HEK293 (cell line): Measurements from ENCODE around the gene TXNDC11.

ENCODE experiments used
- CTCF ChIA-PET: fragments of 350-600 bp; formaldehyde crosslinking; extraction: SDS; loops from one replicate; lab custom pipeline; 2021; ENCODE audit warnings: antibody characterized with exemption; lab: Yijun Ruan, JAX
- POLR2A ChIA-PET: fragments of 300-600 bp; formaldehyde crosslinking; extraction: SDS; loops from one replicate; lab custom pipeline; 2020; ENCODE audit warnings: antibody characterized with exemption, inconsistent platforms; lab: Yijun Ruan, JAX
- H3K27ac ChIP-seq: fragments of 200-500 bp; sonication (Bioruptor generic); 2 replicates; pipeline ENCODE4 v1.5.1; 2014; ENCODE audit warnings: low read depth, low read length, control low read depth, inconsistent platforms; ENCODE audit errors: extremely low read depth
- H3K36me3 ChIP-seq, 2 experiments: fragments of 200-500 bp in 1 of 2; sonication (Bioruptor generic) in 1 of 2; 1 replicate in 1 of 2; 2 replicates in 1 of 2; pipeline ENCODE4 v1.5.1; 2014 to 2017; ENCODE audit warnings: inconsistent platforms in 2 of 2, low read length in 2 of 2; ENCODE audit not compliant: control insufficient read depth in 2 of 2, insufficient read depth in 1 of 2
- H3K4me1 ChIP-seq: fragments of 200-500 bp; sonication (Bioruptor generic); 2 replicates; pipeline ENCODE4 v1.5.1; 2014; ENCODE audit warnings: mild to moderate bottlenecking, low read length, inconsistent platforms; ENCODE audit not compliant: control insufficient read depth, insufficient read depth
- H3K4me3 ChIP-seq: 2 replicates; pipeline ENCODE4 v1.5.1; 2011; ENCODE audit warnings: low read depth, mild to moderate bottlenecking, control low read depth, low read length, moderate library complexity
- H3K9me3 ChIP-seq: fragments of 200-500 bp; sonication (Bioruptor generic); 2 replicates; pipeline ENCODE4 v1.5.1; 2014; ENCODE audit warnings: low read depth, low read length, inconsistent platforms; ENCODE audit not compliant: control insufficient read depth, insufficient read depth
- GLIS2 ChIP-seq: fragments of 450-650 bp; formaldehyde crosslinking; IDR thresholded peaks from 2 replicates; pipeline ENCODE4 v1.5.1; 2016; ENCODE audit warnings: missing biosample characterization, missing genetic modification characterization
- KLF16 ChIP-seq: fragments of 450-650 bp; formaldehyde crosslinking; IDR thresholded peaks from 2 replicates; pipeline ENCODE4 v1.5.1; 2017; ENCODE audit warnings: missing biosample characterization, missing genetic modification characterization
- SCRT1 ChIP-seq: fragments of 450-650 bp; formaldehyde crosslinking; IDR thresholded peaks from 2 replicates; pipeline ENCODE4 v1.5.1; 2016; ENCODE audit warnings: missing biosample characterization, missing genetic modification characterization, borderline replicate concordance
- SCRT2 ChIP-seq: fragments of 450-650 bp; formaldehyde crosslinking; IDR thresholded peaks from 2 replicates; pipeline ENCODE4 v1.5.1; 2016; ENCODE audit warnings: missing biosample characterization, missing genetic modification characterization
- ZFP3 ChIP-seq: fragments of 450-650 bp; formaldehyde crosslinking; IDR thresholded peaks from 2 replicates; pipeline ENCODE4 v1.5.1; 2016; ENCODE audit warnings: low read depth, missing biosample characterization, missing genetic modification characterization
- ZNF2 ChIP-seq: fragments of 450-650 bp; formaldehyde crosslinking; IDR thresholded peaks from 2 replicates; pipeline ENCODE4 v1.5.1; 2016; ENCODE audit warnings: missing biosample characterization, missing genetic modification characterization
- ZNF239 ChIP-seq: fragments of 450-650 bp; formaldehyde crosslinking; IDR thresholded peaks from 2 replicates; pipeline ENCODE4 v1.5.1; 2016; ENCODE audit warnings: missing biosample characterization, missing genetic modification characterization
- ZNF335 ChIP-seq: fragments of 450-650 bp; formaldehyde crosslinking; conservative IDR thresholded peaks from 2 replicates; pipeline ENCODE4 v1.5.1; 2016; ENCODE audit warnings: missing biosample characterization, missing genetic modification characterization
- ZNF366 ChIP-seq: fragments of 450-650 bp; formaldehyde crosslinking; conservative IDR thresholded peaks from 2 replicates; pipeline ENCODE4 v1.5.1; 2016; ENCODE audit warnings: missing biosample characterization, missing genetic modification characterization
- ZNF645 ChIP-seq: fragments of 450-650 bp; formaldehyde crosslinking; IDR thresholded peaks from 2 replicates; pipeline ENCODE4; 2016; ENCODE audit warnings: missing biosample characterization, missing genetic modification characterization
- ZNF654 ChIP-seq: fragments of 450-650 bp; formaldehyde crosslinking; IDR thresholded peaks from 2 replicates; pipeline ENCODE4 v1.5.1; 2016; ENCODE audit warnings: low read depth, missing biosample characterization, missing genetic modification characterization
- ZNF660 ChIP-seq: fragments of 450-650 bp; IDR thresholded peaks from 2 replicates; pipeline ENCODE4 v1.5.1; 2018; ENCODE audit warnings: missing biosample characterization, mild to moderate bottlenecking, missing genetic modification characterization
- ZNF747 ChIP-seq: fragments of 450-650 bp; formaldehyde crosslinking; IDR thresholded peaks from 2 replicates; pipeline ENCODE4 v1.5.1; 2016; ENCODE audit warnings: missing biosample characterization, missing genetic modification characterization
- ZXDB ChIP-seq: fragments of 450-650 bp; formaldehyde crosslinking; IDR thresholded peaks from 2 replicates; pipeline ENCODE4 v1.5.1; 2016; ENCODE audit warnings: missing biosample characterization, missing genetic modification characterization
- TF ChIP-seq, protein P1 (sequence below): fragments of 450-650 bp; formaldehyde crosslinking; IDR thresholded peaks from 2 replicates; pipeline ENCODE4 v1.5.1; 2016; ENCODE audit warnings: missing biosample characterization, missing genetic modification characterization, low read depth
- TF ChIP-seq, protein P2 (sequence below): fragments of 450-650 bp; formaldehyde crosslinking; IDR thresholded peaks from 2 replicates; pipeline ENCODE4 v1.5.1; 2016; ENCODE audit warnings: missing biosample characterization, missing genetic modification characterization
- TF ChIP-seq, protein P3 (sequence below): fragments of 450-650 bp; formaldehyde crosslinking; IDR thresholded peaks from 2 replicates; pipeline ENCODE4 v1.5.1; 2016; ENCODE audit warnings: missing biosample characterization, missing genetic modification characterization

TXNDC11 gene

GRCh38 chr16:11715246-11715947 is 27.3 kb downstream of the TXNDC11 start:
- Histone ChIP-seq H3K4me3 (no peak overlapping the region), H3K9me3 (no peaks in the 10 kb centered on the region), H3K4me1 (no peaks in the 10 kb centered on the region), H3K27ac (no peak overlapping the region), H3K36me3 (peaks cover 22 to 42% of the 10 kb centered on the region in 2 experiments)
- TF ChIP-seq, protein P1, sequence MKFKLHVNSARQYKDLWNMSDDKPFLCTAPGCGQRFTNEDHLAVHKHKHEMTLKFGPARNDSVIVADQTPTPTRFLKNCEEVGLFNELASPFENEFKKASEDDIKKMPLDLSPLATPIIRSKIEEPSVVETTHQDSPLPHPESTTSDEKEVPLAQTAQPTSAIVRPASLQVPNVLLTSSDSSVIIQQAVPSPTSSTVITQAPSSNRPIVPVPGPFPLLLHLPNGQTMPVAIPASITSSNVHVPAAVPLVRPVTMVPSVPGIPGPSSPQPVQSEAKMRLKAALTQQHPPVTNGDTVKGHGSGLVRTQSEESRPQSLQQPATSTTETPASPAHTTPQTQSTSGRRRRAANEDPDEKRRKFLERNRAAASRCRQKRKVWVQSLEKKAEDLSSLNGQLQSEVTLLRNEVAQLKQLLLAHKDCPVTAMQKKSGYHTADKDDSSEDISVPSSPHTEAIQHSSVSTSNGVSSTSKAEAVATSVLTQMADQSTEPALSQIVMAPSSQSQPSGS (tag by site-specific recombination) = peak; percentile 57
- no peak for TF ChIP-seq ZNF335
- ChIA-PET POLR2A (interaction anchor here (0.7 kb wide), 1 partner anchor 131 kb away, joined by 4 read pairs; no protein-coding TSS in a partner anchor), CTCF (interaction anchor here (0.6 to 5.0 kb wide), 24 partner anchors 7 to 752 kb away, joined by 3 to 32 read pairs (median 4); no protein-coding TSS in a partner anchor)

DNA sequence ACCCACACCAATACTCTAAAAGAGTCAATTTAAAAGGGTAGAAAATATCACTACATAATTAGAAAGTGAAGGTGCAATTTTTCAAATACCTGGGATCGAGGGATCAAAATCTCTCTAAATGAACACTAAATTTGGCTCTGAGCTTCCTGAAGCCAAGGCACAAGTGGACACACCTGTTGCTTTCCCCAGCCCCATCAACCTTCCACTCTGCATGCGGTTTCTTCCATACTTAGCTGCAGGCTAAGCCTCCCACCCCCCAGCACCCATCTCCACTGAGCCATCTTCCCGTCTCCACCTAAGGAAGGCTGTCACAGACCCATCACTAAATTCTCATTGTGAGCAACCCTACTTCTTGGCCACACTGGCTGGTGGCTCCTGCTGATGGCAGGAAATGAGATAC is 30.5 kb downstream of the TXNDC11 start:
- Histone ChIP-seq H3K4me3 (no peak overlapping the region), H3K36me3 (peaks cover 15 to 50% of the 10 kb centered on the region in 2 experiments; a peak in 2 of 3 replicates), H3K9me3 (no peaks in the 10 kb centered on the region), H3K4me1 (no peaks in the 10 kb centered on the region), H3K27ac (no peak overlapping the region)
- TF ChIP-seq SCRT2 (tag by site-specific recombination) = peak; percentile 88
- TF ChIP-seq, protein P2, sequence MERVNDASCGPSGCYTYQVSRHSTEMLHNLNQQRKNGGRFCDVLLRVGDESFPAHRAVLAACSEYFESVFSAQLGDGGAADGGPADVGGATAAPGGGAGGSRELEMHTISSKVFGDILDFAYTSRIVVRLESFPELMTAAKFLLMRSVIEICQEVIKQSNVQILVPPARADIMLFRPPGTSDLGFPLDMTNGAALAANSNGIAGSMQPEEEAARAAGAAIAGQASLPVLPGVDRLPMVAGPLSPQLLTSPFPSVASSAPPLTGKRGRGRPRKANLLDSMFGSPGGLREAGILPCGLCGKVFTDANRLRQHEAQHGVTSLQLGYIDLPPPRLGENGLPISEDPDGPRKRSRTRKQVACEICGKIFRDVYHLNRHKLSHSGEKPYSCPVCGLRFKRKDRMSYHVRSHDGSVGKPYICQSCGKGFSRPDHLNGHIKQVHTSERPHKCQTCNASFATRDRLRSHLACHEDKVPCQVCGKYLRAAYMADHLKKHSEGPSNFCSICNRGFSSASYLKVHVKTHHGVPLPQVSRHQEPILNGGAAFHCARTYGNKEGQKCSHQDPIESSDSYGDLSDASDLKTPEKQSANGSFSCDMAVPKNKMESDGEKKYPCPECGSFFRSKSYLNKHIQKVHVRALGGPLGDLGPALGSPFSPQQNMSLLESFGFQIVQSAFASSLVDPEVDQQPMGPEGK (tag by site-specific recombination) = no peak
- no peak for TF ChIP-seq ZNF654 (tag by site-specific recombination)
- no peak for TF ChIP-seq ZNF366 (tag by site-specific recombination)
- TF ChIP-seq SCRT1 (tag by site-specific recombination) = peak; percentile 76
- no peak for TF ChIP-seq KLF16 (tag by site-specific recombination)
- TF ChIP-seq, protein P1 (tag by site-specific recombination) = no peak
- TF ChIP-seq GLIS2 (tag by site-specific recombination) = no peak
- TF ChIP-seq ZNF2 (tag by site-specific recombination) = no peak
- no peak for TF ChIP-seq ZNF645 (tag by site-specific recombination)
- no peak for TF ChIP-seq ZNF660
- TF ChIP-seq ZXDB (tag by site-specific recombination) = no peak
- TF ChIP-seq ZFP3 (tag by site-specific recombination) = no peak
- TF ChIP-seq, protein P3, sequence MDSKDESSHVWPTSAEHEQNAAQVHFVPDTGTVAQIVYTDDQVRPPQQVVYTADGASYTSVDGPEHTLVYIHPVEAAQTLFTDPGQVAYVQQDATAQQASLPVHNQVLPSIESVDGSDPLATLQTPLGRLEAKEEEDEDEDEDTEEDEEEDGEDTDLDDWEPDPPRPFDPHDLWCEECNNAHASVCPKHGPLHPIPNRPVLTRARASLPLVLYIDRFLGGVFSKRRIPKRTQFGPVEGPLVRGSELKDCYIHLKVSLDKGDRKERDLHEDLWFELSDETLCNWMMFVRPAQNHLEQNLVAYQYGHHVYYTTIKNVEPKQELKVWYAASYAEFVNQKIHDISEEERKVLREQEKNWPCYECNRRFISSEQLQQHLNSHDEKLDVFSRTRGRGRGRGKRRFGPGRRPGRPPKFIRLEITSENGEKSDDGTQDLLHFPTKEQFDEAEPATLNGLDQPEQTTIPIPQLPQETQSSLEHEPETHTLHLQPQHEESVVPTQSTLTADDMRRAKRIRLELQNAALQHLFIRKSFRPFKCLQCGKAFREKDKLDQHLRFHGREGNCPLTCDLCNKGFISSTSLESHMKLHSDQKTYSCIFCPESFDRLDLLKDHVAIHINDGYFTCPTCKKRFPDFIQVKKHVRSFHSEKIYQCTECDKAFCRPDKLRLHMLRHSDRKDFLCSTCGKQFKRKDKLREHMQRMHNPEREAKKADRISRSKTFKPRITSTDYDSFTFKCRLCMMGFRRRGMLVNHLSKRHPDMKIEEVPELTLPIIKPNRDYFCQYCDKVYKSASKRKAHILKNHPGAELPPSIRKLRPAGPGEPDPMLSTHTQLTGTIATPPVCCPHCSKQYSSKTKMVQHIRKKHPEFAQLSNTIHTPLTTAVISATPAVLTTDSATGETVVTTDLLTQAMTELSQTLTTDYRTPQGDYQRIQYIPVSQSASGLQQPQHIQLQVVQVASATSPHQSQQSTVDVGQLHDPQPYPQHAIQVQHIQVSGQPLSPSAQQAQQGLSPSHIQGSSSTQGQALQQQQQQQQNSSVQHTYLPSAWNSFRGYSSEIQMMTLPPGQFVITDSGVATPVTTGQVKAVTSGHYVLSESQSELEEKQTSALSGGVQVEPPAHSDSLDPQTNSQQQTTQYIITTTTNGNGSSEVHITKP (tag by site-specific recombination) = no peak
- TF ChIP-seq ZNF239 = no peak
- TF ChIP-seq ZNF747 (tag by site-specific recombination) = no peak
- ChIA-PET CTCF (interaction anchor here (0.6 to 5.0 kb wide), 8 partner anchors 11 to 757 kb away, joined by 3 to 26 read pairs (median 3); partner anchors contain the start of gene SNN), POLR2A (no interaction called here)
